HTR-8/SVneo (cell line): Measurements from ENCODE around the gene IGSF23.
A peak's percentile ranks its signal among the peaks of the same experiment; 100 is the strongest.

Source experiments
- DNase-seq: peaks from one replicate; pipeline ENCODE4 v3.0.0; 2011; ENCODE audit warnings: low spot score, mixed read lengths; ENCODE audit not compliant: insufficient read length
- FAIRE-seq: peaks from 2 replicates; lab custom pipeline; 2011; peaks lifted over from hg19 to GRCh38; lab: Jason Lieb, UNC

The IGSF23 gene

GRCh38 chr19:44613295-44614178 is at the start of gene IGSF23:
Gene IGSF23 (plus strand): TSS chr19:44613563. CDS start chr19:44613646, 83 bp downstream.
- FAIRE-seq (peak; percentile 33), DNase-seq (no peak)

GRCh38 chr19:44566984-44567383 is 46.4 kb upstream of the IGSF23 start:
- FAIRE-seq: peak; percentile 16
- DNase-seq: no peak

- no peak for DNase-seq
- no peak for FAIRE-seq
Observed at GRCh38 chr19:44567745-44568144, 45.6 kb upstream of the IGSF23 start.

GRCh38 chr19:44570603-44570983 is 42.8 kb upstream of the IGSF23 start:
- no peak for FAIRE-seq
- no peak for DNase-seq

- FAIRE-seq (peak; percentile 66), DNase-seq (peak; percentile 69)
Observed at GRCh38 chr19:44570984-44571684, 42.2 kb upstream of the IGSF23 start.

- DNase-seq (no peak), FAIRE-seq (no peak)
Observed at GRCh38 chr19:44571830-44572580, 41.4 kb upstream of the IGSF23 start.

- FAIRE-seq: no peak
- no peak for DNase-seq
Observed at GRCh38 chr19:44572581-44572900, 40.8 kb upstream of the IGSF23 start.

GRCh38 chr19:44573183-44573582 is 40.2 kb upstream of the IGSF23 start:
- FAIRE-seq: no peak
- DNase-seq: no peak

- FAIRE-seq (no peak), DNase-seq (no peak)
Observed at GRCh38 chr19:44573627-44574026, 39.7 kb upstream of the IGSF23 start.

- DNase-seq: no peak
- FAIRE-seq: no peak
Observed at GRCh38 chr19:44574186-44574950, 39.0 kb upstream of the IGSF23 start.

- FAIRE-seq: peak; percentile 73
- no peak for DNase-seq
Observed at GRCh38 chr19:44575116-44575700, 38.2 kb upstream of the IGSF23 start.

- FAIRE-seq (no peak), DNase-seq (no peak)
Observed at GRCh38 chr19:44576843-44577565, 36.4 kb upstream of the IGSF23 start.

- FAIRE-seq: no peak
- no peak for DNase-seq
Observed at GRCh38 chr19:44577566-44577874, 35.8 kb upstream of the IGSF23 start.

GRCh38 chr19:44579663-44580365 is 33.5 kb upstream of the IGSF23 start:
- no peak for DNase-seq
- FAIRE-seq: no peak

- DNase-seq: no peak
- FAIRE-seq: no peak
Observed at GRCh38 chr19:44580366-44580895, 32.9 kb upstream of the IGSF23 start.

- FAIRE-seq (no peak), DNase-seq (no peak)
Observed at GRCh38 chr19:44581288-44581687, 32.1 kb upstream of the IGSF23 start.

GRCh38 chr19:44582581-44583265 is 30.6 kb upstream of the IGSF23 start:
- DNase-seq (no peak), FAIRE-seq (no peak)
